HEK293 (cell line): ENCODE data around the gene PCDHAC1.

Experiments
- GLI4 ChIP-seq: fragments of 450-650 bp; formaldehyde crosslinking; IDR thresholded peaks from 2 replicates; pipeline ENCODE4 v1.5.1; 2016; ENCODE audit warnings: missing biosample characterization, missing genetic modification characterization
- KLF7 ChIP-seq: fragments of 450-650 bp; formaldehyde crosslinking; IDR thresholded peaks from 2 replicates; pipeline ENCODE4 v1.5.1; 2016; ENCODE audit warnings: missing biosample characterization, missing genetic modification characterization, borderline replicate concordance
- ZFP69B ChIP-seq: fragments of 450-650 bp; formaldehyde crosslinking; IDR thresholded peaks from 2 replicates; pipeline ENCODE4 v1.5.1; 2016; ENCODE audit warnings: missing biosample characterization, missing genetic modification characterization
- ZNF155 ChIP-seq: fragments of 450-650 bp; formaldehyde crosslinking; IDR thresholded peaks from 2 replicates; pipeline ENCODE4 v1.5.1; 2016; ENCODE audit warnings: missing biosample characterization, missing genetic modification characterization
- ZNF19 ChIP-seq: fragments of 450-650 bp; formaldehyde crosslinking; IDR thresholded peaks from 2 replicates; pipeline ENCODE4; 2016; ENCODE audit warnings: missing biosample characterization, missing genetic modification characterization, low read depth
- ZNF274 ChIP-seq, 2 experiments: fragments of 200-500 bp in 1 of 2; fragments of 450-650 bp in 1 of 2; sonication (Bioruptor generic) in 1 of 2; formaldehyde crosslinking in 1 of 2; IDR thresholded peaks; 2 replicates each; pipeline versions ENCODE4 v1.5.1 to v1.6.1; 2014 to 2016; ENCODE audit warnings: borderline replicate concordance in 1 of 2, inconsistent platforms in 1 of 2, low read length in 1 of 2, missing biosample characterization in 1 of 2, missing genetic modification characterization in 1 of 2
- ZNF311 ChIP-seq: fragments of 450-650 bp; formaldehyde crosslinking; IDR thresholded peaks from 2 replicates; pipeline ENCODE4 v1.5.1; 2017; ENCODE audit warnings: missing biosample characterization, missing genetic modification characterization, borderline replicate concordance
- ZNF830 ChIP-seq: fragments of 450-650 bp; IDR thresholded peaks from 2 replicates; pipeline ENCODE4 v1.5.0; 2018; ENCODE audit warnings: missing biosample characterization, missing genetic modification characterization, low read depth, mild to moderate bottlenecking, moderate library complexity
- TF ChIP-seq, protein P1 (sequence below): fragments of 450-650 bp; formaldehyde crosslinking; IDR thresholded peaks from 2 replicates; pipeline ENCODE4 v1.5.1; 2016; ENCODE audit warnings: missing biosample characterization, missing genetic modification characterization, low read depth
- TF ChIP-seq, protein P2 (sequence below): fragments of 450-650 bp; formaldehyde crosslinking; IDR thresholded peaks from 2 replicates; pipeline ENCODE4 v1.5.1; 2016; ENCODE audit warnings: missing biosample characterization, missing genetic modification characterization, low read depth
- TF ChIP-seq, protein P3 (sequence below): fragments of 450-650 bp; formaldehyde crosslinking; IDR thresholded peaks from 2 replicates; pipeline ENCODE4 v1.5.1; 2016; ENCODE audit warnings: missing biosample characterization, missing genetic modification characterization

DNA sequence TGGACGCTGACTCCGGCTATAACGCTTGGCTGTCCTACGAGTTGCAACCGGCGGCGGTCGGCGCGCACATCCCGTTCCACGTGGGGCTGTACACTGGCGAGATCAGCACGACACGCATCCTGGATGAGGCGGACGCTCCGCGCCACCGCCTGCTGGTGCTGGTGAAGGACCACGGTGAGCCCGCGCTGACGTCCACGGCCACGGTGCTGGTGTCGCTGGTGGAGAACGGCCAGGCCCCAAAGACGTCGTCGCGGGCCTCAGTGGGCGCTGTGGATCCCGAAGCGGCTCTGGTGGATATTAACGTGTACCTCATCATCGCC, 48.9 kb upstream of the PCDHAC1 start:
- TF ChIP-seq, protein P1, sequence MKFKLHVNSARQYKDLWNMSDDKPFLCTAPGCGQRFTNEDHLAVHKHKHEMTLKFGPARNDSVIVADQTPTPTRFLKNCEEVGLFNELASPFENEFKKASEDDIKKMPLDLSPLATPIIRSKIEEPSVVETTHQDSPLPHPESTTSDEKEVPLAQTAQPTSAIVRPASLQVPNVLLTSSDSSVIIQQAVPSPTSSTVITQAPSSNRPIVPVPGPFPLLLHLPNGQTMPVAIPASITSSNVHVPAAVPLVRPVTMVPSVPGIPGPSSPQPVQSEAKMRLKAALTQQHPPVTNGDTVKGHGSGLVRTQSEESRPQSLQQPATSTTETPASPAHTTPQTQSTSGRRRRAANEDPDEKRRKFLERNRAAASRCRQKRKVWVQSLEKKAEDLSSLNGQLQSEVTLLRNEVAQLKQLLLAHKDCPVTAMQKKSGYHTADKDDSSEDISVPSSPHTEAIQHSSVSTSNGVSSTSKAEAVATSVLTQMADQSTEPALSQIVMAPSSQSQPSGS = no peak
- TF ChIP-seq, protein P2, sequence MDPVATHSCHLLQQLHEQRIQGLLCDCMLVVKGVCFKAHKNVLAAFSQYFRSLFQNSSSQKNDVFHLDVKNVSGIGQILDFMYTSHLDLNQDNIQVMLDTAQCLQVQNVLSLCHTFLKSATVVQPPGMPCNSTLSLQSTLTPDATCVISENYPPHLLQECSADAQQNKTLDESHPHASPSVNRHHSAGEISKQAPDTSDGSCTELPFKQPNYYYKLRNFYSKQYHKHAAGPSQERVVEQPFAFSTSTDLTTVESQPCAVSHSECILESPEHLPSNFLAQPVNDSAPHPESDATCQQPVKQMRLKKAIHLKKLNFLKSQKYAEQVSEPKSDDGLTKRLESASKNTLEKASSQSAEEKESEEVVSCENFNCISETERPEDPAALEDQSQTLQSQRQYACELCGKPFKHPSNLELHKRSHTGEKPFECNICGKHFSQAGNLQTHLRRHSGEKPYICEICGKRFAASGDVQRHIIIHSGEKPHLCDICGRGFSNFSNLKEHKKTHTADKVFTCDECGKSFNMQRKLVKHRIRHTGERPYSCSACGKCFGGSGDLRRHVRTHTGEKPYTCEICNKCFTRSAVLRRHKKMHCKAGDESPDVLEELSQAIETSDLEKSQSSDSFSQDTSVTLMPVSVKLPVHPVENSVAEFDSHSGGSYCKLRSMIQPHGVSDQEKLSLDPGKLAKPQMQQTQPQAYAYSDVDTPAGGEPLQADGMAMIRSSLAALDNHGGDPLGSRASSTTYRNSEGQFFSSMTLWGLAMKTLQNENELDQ (tag by site-specific recombination) = no peak
- TF ChIP-seq ZNF274 (IDR thresholded peaks at IDR 0.05; ENCODE audit: low read length) (no peak), ZNF274 (tag by site-specific recombination; IDR thresholded peaks at IDR 0.05; ENCODE audit: borderline replicate concordance) (no peak), KLF7 (tag by site-specific recombination) (no peak), ZNF830 (tag by site-specific recombination) (no peak), ZNF311 (tag by site-specific recombination) (no peak), ZFP69B (no peak), ZNF155 (tag by site-specific recombination) (no peak), ZNF19 (no peak), GLI4 (tag by site-specific recombination) (no peak)
- TF ChIP-seq, protein P3, sequence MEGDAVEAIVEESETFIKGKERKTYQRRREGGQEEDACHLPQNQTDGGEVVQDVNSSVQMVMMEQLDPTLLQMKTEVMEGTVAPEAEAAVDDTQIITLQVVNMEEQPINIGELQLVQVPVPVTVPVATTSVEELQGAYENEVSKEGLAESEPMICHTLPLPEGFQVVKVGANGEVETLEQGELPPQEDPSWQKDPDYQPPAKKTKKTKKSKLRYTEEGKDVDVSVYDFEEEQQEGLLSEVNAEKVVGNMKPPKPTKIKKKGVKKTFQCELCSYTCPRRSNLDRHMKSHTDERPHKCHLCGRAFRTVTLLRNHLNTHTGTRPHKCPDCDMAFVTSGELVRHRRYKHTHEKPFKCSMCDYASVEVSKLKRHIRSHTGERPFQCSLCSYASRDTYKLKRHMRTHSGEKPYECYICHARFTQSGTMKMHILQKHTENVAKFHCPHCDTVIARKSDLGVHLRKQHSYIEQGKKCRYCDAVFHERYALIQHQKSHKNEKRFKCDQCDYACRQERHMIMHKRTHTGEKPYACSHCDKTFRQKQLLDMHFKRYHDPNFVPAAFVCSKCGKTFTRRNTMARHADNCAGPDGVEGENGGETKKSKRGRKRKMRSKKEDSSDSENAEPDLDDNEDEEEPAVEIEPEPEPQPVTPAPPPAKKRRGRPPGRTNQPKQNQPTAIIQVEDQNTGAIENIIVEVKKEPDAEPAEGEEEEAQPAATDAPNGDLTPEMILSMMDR (tag by site-specific recombination) = no peak
